K562 (cell line): Measurements from ENCODE around the gene OST4. TPM values are rescaled to one million over a fixed set of nuclear protein-coding genes. Genes with fewer than 3 reads are reported as not detected.

Experiments used
- ATF7 ChIP-seq: fragments of 450-650 bp; IDR thresholded peaks from 2 replicates; pipeline ENCODE4 v1.7.1; 2014; ENCODE audit warnings: mild to moderate bottlenecking, moderate library complexity
- CBFA2T3 ChIP-seq: fragments of 450-650 bp; IDR thresholded peaks from 2 replicates; pipeline ENCODE4 v1.6.1; 2017
- GATAD2B ChIP-seq: fragments of 450-650 bp; IDR thresholded peaks from 2 replicates; pipeline ENCODE4 v1.6.1; 2017; ENCODE audit warnings: mild to moderate bottlenecking, borderline replicate concordance
- GTF3C2 ChIP-seq: IDR thresholded peaks from 3 replicates; pipeline ENCODE4 v1.6.1; 2011; ENCODE audit warnings: borderline replicate concordance, mild to moderate bottlenecking, moderate library complexity; ENCODE audit not compliant: insufficient read length; ENCODE audit errors: extremely low read depth
- NBN ChIP-seq: fragments of 450-650 bp; IDR thresholded peaks from 2 replicates; pipeline ENCODE4 v1.6.1; 2016; ENCODE audit warnings: low read depth, mild to moderate bottlenecking
- NFIC ChIP-seq: fragments of 450-650 bp; IDR thresholded peaks from 2 replicates; pipeline ENCODE4 v1.6.1; 2017; ENCODE audit warnings: mild to moderate bottlenecking, inconsistent platforms
- TBL1XR1 ChIP-seq, 2 experiments: IDR thresholded peaks; 2 replicates each; pipeline ENCODE4 v1.6.1; 2012; ENCODE audit warnings: improper control_type of control experiment in 2 of 2, low read length in 2 of 2, mild to moderate bottlenecking in 1 of 2
- TRIM24 ChIP-seq, 2 experiments: fragments of 450-650 bp; IDR thresholded peaks; 2 replicates each; pipeline ENCODE4 v1.6.1; 2016
- VEZF1 ChIP-seq: fragments of 200-800 bp; sonication (Bioruptor generic); IDR thresholded peaks from 2 replicates; pipeline ENCODE4 v1.6.1; 2017; ENCODE audit warnings: missing genetic modification characterization, missing compliant biosample characterization
- ZBTB26 ChIP-seq: fragments of 450-650 bp; formaldehyde crosslinking; IDR thresholded peaks from 2 replicates; pipeline ENCODE4 v1.4.0; 2022; ENCODE audit warnings: missing genetic modification characterization
- ZBTB40 ChIP-seq, 2 experiments: fragments of 450-650 bp in 1 of 2; sonication (generic) in 1 of 2; formaldehyde crosslinking in 1 of 2; IDR thresholded peaks; 2 replicates each; pipeline versions ENCODE4 v1.7.1 to v1.9.0; 2016 to 2022; ENCODE audit warnings: inconsistent platforms in 1 of 2, mild to moderate bottlenecking in 1 of 2, missing genetic modification reagents in 1 of 2
- ZKSCAN1 ChIP-seq: fragments of 150-350 bp; IDR thresholded peaks from 2 replicates; pipeline ENCODE4 v1.6.1; 2016; ENCODE audit warnings: low read depth, low read length
- polyA plus RNA-seq, 8 experiments: library from polyadenylated mRNA; depleted of rRNA in 4 of 8; stranded (reverse) in 5 of 8; unstranded in 3 of 8; fragments of >200 nt; fragmentation: Nextera tagmentation in 2 of 8; fragmentation: Illumina TruSeq in 1 of 8; extraction: Ambion mirVana in 2 of 8; extraction: Trizol in 1 of 8; gene quantifications; 2 replicates each; pipeline versions ENCODE4 v1.2.1 to v1.2.3, GENCODE V29; 2011 to 2014; ENCODE audit warnings: inconsistent platforms in 1 of 8, missing spikeins in 1 of 8
- total RNA-seq, 7 experiments: library from RNA; depleted of rRNA in 6 of 7; stranded (reverse); fragments of >200 nt in 6 of 7; fragmentation: Illumina TruSeq in 2 of 7; extraction: Trizol in 2 of 7; gene quantifications; 2 replicates each; pipeline versions ENCODE4 v1.2.1 to v1.2.3, GENCODE V29; 2011 to 2021; ENCODE audit warnings: low replicate concordance in 1 of 7

OST4 gene
- total and polyA plus RNA-seq, 9 of the 15 experiments (the other 6 are each of a cell fraction or from before 2014, with no cell fraction given): 186 to 1,155 (median 355) TPM

GRCh38 chr2:27050281-27050995 is 21.0 kb downstream of the OST4 start (continued):
- TF ChIP-seq VEZF1 (0 out of 2 replicates have a peak, but pooled peaks have one; percentile 14), CBFA2T3 (peak; percentile 18; the same call in 1 of the 2 replicates), ZKSCAN1 (0 out of 2 replicates have a peak, but pooled peaks have one; percentile 26), GATAD2B (no peak), ZBTB40 (IDR thresholded peaks at IDR 0.05) (peak; percentile 86), ZBTB40 (CRISPR knock-in tag; IDR thresholded peaks at IDR 0.05) (no peak), ZBTB26 (CRISPR knock-in tag) (0 out of 2 replicates have a peak, but pooled peaks have one; percentile 7), TRIM24 (IDR thresholded peaks at IDR 0.05) (no peak), TBL1XR1 (IDR thresholded peaks at IDR 0.05; ENCODE audit: low read length in 2 of 2) (peak; percentile 40 to 95; a peak in 3 of 4 replicates), NBN (no peak), NFIC (peak; percentile 56), GTF3C2 (peak; percentile 94), ATF7 (no peak)
